Measurements from ENCODE around the gene MEX3A.
"Not testable (repeated sequence)": the region's sequence is repeated elsewhere in the genome, so short reads cannot be mapped to it uniquely, and the experiment has no call there.

DNA sequence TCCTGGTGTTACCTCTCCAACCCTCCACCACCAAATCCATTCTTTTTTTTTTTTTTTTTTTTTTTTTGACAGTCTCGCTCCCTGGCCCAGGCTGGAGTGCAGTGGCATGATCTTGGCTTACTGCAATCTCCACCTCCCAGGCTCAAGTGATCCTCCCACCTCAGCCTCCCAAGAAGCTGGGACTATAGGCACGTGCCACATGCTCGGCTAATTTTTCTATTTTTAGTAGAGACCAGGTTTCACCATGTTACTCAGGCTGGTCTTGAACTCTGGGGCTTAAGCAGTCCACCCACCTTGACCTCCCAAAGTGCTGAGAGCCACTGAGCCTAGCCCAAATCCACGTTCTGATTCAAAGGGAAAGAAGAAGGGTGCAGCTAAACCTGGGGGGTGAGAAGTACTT is 38.7 kb upstream of the MEX3A start:
- TF ChIP-seq POLR2A (IDR thresholded peaks at IDR 0.05), result not testable (repeated sequence)
- TF ChIP-seq, protein P1, sequence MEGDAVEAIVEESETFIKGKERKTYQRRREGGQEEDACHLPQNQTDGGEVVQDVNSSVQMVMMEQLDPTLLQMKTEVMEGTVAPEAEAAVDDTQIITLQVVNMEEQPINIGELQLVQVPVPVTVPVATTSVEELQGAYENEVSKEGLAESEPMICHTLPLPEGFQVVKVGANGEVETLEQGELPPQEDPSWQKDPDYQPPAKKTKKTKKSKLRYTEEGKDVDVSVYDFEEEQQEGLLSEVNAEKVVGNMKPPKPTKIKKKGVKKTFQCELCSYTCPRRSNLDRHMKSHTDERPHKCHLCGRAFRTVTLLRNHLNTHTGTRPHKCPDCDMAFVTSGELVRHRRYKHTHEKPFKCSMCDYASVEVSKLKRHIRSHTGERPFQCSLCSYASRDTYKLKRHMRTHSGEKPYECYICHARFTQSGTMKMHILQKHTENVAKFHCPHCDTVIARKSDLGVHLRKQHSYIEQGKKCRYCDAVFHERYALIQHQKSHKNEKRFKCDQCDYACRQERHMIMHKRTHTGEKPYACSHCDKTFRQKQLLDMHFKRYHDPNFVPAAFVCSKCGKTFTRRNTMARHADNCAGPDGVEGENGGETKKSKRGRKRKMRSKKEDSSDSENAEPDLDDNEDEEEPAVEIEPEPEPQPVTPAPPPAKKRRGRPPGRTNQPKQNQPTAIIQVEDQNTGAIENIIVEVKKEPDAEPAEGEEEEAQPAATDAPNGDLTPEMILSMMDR (IDR thresholded peaks at IDR 0.05), result not testable (repeated sequence)

Measured in tibial nerve (tissue), 3 donors.